H9 (cell line): Measurements from ENCODE around the gene MLST8. TPM values are rescaled to one million over a fixed set of nuclear protein-coding genes. Genes with fewer than 3 reads are reported as not detected.

Source experiments
- DNase-seq: peaks from one replicate; pipeline ENCODE4 v3.0.0-alpha.2; 2017
- H2AFZ ChIP-seq: one replicate; pipeline ENCODE4 v1.6.1; 2013; ENCODE audit warnings: mild to moderate bottlenecking, low read length, control low read depth, moderate library complexity
- H2AK5ac ChIP-seq: 2 replicates; pipeline ENCODE4 v1.6.1; 2013; ENCODE audit warnings: low read length, control low read depth, mixed read lengths; ENCODE audit not compliant: insufficient read length
- H2BK120ac ChIP-seq: one replicate; pipeline ENCODE4 v1.6.1; 2013; ENCODE audit warnings: low read depth, mild to moderate bottlenecking, low read length, control low read depth, inconsistent platforms; ENCODE audit not compliant: poor library complexity, severe bottlenecking
- H2BK12ac ChIP-seq: 2 replicates; pipeline ENCODE4 v1.6.1; 2013; ENCODE audit warnings: low read length, control low read depth, mixed read lengths, low read depth; ENCODE audit not compliant: insufficient read length
- H2BK15ac ChIP-seq: 2 replicates; pipeline ENCODE4 v1.6.1; 2013; ENCODE audit warnings: low read depth, low read length, control low read depth
- H2BK20ac ChIP-seq: one replicate; pipeline ENCODE4 v1.6.1; 2013; ENCODE audit warnings: low read depth, mild to moderate bottlenecking, low read length, control low read depth, inconsistent platforms; ENCODE audit not compliant: poor library complexity, severe bottlenecking
- H2BK5ac ChIP-seq: 2 replicates; pipeline ENCODE4 v1.6.1; 2013; ENCODE audit warnings: low read length, control low read depth, mixed read lengths; ENCODE audit not compliant: insufficient read length
- H3K14ac ChIP-seq: 2 replicates; pipeline ENCODE4 v1.6.1; 2013; ENCODE audit warnings: low read length, control low read depth; ENCODE audit not compliant: insufficient read depth
- H3K18ac ChIP-seq: 2 replicates; pipeline ENCODE4 v1.6.1; 2013; ENCODE audit warnings: low read depth, mild to moderate bottlenecking, mixed read lengths, low read length, control low read depth; ENCODE audit not compliant: insufficient read length
- H3K23ac ChIP-seq: 2 replicates; pipeline ENCODE4 v1.6.1; 2013; ENCODE audit warnings: low read length, control low read depth, mixed read lengths, low read depth; ENCODE audit not compliant: insufficient read length
- H3K23me2 ChIP-seq: 2 replicates; pipeline ENCODE4 v1.6.1; 2013; ENCODE audit warnings: low read depth, mild to moderate bottlenecking, mixed read lengths, low read length, control low read depth; ENCODE audit not compliant: insufficient read length, poor library complexity, severe bottlenecking
- H3K27ac ChIP-seq: 2 replicates; pipeline ENCODE4 v1.5.1; 2013; ENCODE audit warnings: low read length, control low read depth, mixed read lengths, low read depth; ENCODE audit not compliant: insufficient read length
- H3K27me3 ChIP-seq: 2 replicates; pipeline ENCODE4 v1.6.1; 2013; ENCODE audit warnings: low read length, control low read depth, inconsistent platforms; ENCODE audit not compliant: insufficient read depth
- H3K4ac ChIP-seq: 2 replicates; pipeline ENCODE4 v1.6.1; 2013; ENCODE audit warnings: low read depth, mild to moderate bottlenecking, control low read depth, inconsistent platforms, low read length, moderate library complexity
- H3K4me1 ChIP-seq: 2 replicates; pipeline ENCODE4 v1.6.1; 2013; ENCODE audit warnings: low read length, control low read depth, inconsistent platforms; ENCODE audit not compliant: insufficient read depth
- H3K4me2 ChIP-seq: 2 replicates; pipeline ENCODE4 v1.6.1; 2013; ENCODE audit warnings: low read length, control low read depth, mixed read lengths; ENCODE audit not compliant: insufficient read length, insufficient read depth
- H3K56ac ChIP-seq: 2 replicates; pipeline ENCODE4 v1.6.1; 2013; ENCODE audit warnings: low read depth, mild to moderate bottlenecking, mixed read lengths, low read length, control low read depth; ENCODE audit not compliant: insufficient read length
- H3K79me1 ChIP-seq: 2 replicates; pipeline ENCODE4 v1.6.1; 2013; ENCODE audit warnings: low read depth, mild to moderate bottlenecking, moderate library complexity, low read length, control low read depth, inconsistent platforms; ENCODE audit not compliant: insufficient read depth, poor library complexity, severe bottlenecking
- H3K79me2 ChIP-seq: 2 replicates; pipeline ENCODE4 v1.6.1; 2013; ENCODE audit warnings: low read length, control low read depth, inconsistent platforms; ENCODE audit not compliant: insufficient read depth
- H3K9ac ChIP-seq: 2 replicates; pipeline ENCODE4 v1.6.1; 2013; ENCODE audit warnings: low read length, control low read depth, mixed read lengths; ENCODE audit not compliant: insufficient read length; ENCODE audit errors: extremely low read depth
- H3K9me3 ChIP-seq: one replicate; pipeline ENCODE4 v1.6.1; 2013; ENCODE audit warnings: low read depth, low read length, inconsistent platforms; ENCODE audit not compliant: control insufficient read depth
- H3T11ph ChIP-seq: one replicate; pipeline ENCODE4 v1.6.1; 2013; ENCODE audit warnings: mild to moderate bottlenecking, low read length, control low read depth, inconsistent platforms
- H4K20me1 ChIP-seq: one replicate; pipeline ENCODE4 v1.6.1; 2013; ENCODE audit not compliant: control insufficient read depth, insufficient read length, insufficient read depth
- H4K5ac ChIP-seq: 2 replicates; pipeline ENCODE4 v1.6.1; 2013; ENCODE audit warnings: low read depth, mild to moderate bottlenecking, mixed read lengths, low read length, control low read depth; ENCODE audit not compliant: insufficient read length
- H4K8ac ChIP-seq: replicated peaks from 2 replicates; pipeline ENCODE4 v1.6.1; 2013; ENCODE audit warnings: low read length, control low read depth, mixed read lengths, low read depth; ENCODE audit not compliant: insufficient read length
- H4K91ac ChIP-seq: 2 replicates; pipeline ENCODE4 v1.6.1; 2013; ENCODE audit warnings: low read depth, mild to moderate bottlenecking, moderate library complexity, mixed read lengths, low read length, control low read depth; ENCODE audit not compliant: insufficient read length
- H3K27ac Mint-ChIP-seq, 3 experiments: 2 replicates in 2 of 3; 3 replicates in 1 of 3; pipeline ENCODE4 v1.8.0; 2020 to 2021; ENCODE audit warnings: mixed read lengths in 3 of 3, mild to moderate bottlenecking in 1 of 3, moderate library complexity in 1 of 3
- H3K27me3 Mint-ChIP-seq: 2 replicates; pipeline ENCODE4 v1.8.0; 2021; ENCODE audit warnings: low read depth, mild to moderate bottlenecking, moderate library complexity, mixed read lengths
- H3K36me3 Mint-ChIP-seq, 3 experiments: 2 replicates in 2 of 3; 3 replicates in 1 of 3; pipeline ENCODE4 v1.8.0; 2020 to 2021; ENCODE audit warnings: low read depth in 3 of 3, mixed read lengths in 3 of 3; ENCODE audit not compliant: insufficient read depth in 1 of 3
- H3K4me1 Mint-ChIP-seq, 2 experiments: 2 replicates each; pipeline ENCODE4 v1.8.0; 2020; ENCODE audit warnings: mixed read lengths in 2 of 2
- H3K4me3 Mint-ChIP-seq, 2 experiments: 2 replicates in 1 of 2; 3 replicates in 1 of 2; pipeline ENCODE4 v1.8.0; 2020 to 2021; ENCODE audit warnings: mild to moderate bottlenecking in 2 of 2, mixed read lengths in 2 of 2, moderate library complexity in 1 of 2
- H3K9me3 Mint-ChIP-seq, 2 experiments: 2 replicates in 1 of 2; 3 replicates in 1 of 2; pipeline ENCODE4 v1.8.0; 2020; ENCODE audit warnings: mild to moderate bottlenecking in 2 of 2, mixed read lengths in 2 of 2, moderate library complexity in 1 of 2
- WGBS: extraction: QIAGEN DNeasy Blood & Tissue Kit; methylation state at CpG from one replicate; pipeline ENCODE4 v1.1.7; 2013; ENCODE audit warnings: missing lambda C conversion rate, low lambda C conversion rate, mixed read lengths; ENCODE audit not compliant: insufficient read length; ENCODE audit errors: extremely low coverage; 5-methylcytosine and 5-hydroxymethylcytosine counted together
- total RNA-seq: library from RNA; stranded (reverse); gene quantifications from 2 replicates; pipeline ENCODE4 v1.2.1, GENCODE V29; 2021
- TF ChIP-seq, protein P1 (sequence below): fragments of 200-600 bp; sonication (generic); conservative IDR thresholded peaks from 3 replicates; pipeline ENCODE4 v1.8.0; 2021; ENCODE audit warnings: antibody characterized with exemption, mild to moderate bottlenecking

Gene MLST8
- total RNA-seq, 1 experiment from 2014 or later, result 74.5 TPM

DNA sequence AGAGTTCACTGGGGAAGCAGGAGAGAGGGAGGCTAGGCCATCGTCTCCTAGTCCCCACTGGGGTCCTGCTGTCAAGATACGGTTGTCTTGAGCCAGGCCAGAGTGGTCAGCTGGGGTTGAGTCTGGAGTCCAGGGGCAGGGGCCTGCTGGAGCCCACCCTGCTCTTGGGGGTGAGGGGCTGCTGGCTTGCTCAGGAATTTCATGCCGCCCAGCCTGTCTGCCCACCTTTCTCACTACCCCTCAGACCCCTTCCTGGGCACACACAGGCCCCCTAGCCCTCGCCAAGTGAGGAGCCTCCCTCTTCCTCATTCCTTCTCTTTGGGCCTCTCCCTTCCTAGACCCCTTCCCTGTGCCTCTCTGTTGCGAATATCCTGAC lies 48.4 kb upstream of the MLST8 start:
- peak overlapping the region; percentile 73 for H3K4me2 ChIP-seq
- no peak overlapping the region for H3K18ac ChIP-seq
- Mint-ChIP-seq H3K27ac (peak overlapping the region; percentile 53 to 87 (median 85); a peak in 4 of 7 replicates), H3K9me3 (peaks cover 0 to 9% of the 10 kb centered on the region in 2 experiments; a peak in 2 of 5 replicates), H3K4me3 (peak overlapping the region; percentile 97), H3K27me3 (no peaks in the 10 kb centered on the region; the same call in 1 of the 2 replicates), H3K4me1 (peaks cover 20 to 47% of the 10 kb centered on the region in 2 experiments), H3K36me3 (peaks cover 30 to 38% (median 34%) of the 10 kb centered on the region in 3 experiments)
- H3K27ac ChIP-seq, result no peak overlapping the region
- no peaks in the 10 kb centered on the region for H3K9me3 ChIP-seq
- H4K5ac ChIP-seq, result no peak overlapping the region
- H2AFZ ChIP-seq, result no peak overlapping the region
- no peak overlapping the region for H2BK120ac ChIP-seq
- no peaks in the 10 kb centered on the region for H3K27me3 ChIP-seq
- no CpG with 5 or more reads among the region's 5 CpGs for WGBS
- TF ChIP-seq, protein P1, sequence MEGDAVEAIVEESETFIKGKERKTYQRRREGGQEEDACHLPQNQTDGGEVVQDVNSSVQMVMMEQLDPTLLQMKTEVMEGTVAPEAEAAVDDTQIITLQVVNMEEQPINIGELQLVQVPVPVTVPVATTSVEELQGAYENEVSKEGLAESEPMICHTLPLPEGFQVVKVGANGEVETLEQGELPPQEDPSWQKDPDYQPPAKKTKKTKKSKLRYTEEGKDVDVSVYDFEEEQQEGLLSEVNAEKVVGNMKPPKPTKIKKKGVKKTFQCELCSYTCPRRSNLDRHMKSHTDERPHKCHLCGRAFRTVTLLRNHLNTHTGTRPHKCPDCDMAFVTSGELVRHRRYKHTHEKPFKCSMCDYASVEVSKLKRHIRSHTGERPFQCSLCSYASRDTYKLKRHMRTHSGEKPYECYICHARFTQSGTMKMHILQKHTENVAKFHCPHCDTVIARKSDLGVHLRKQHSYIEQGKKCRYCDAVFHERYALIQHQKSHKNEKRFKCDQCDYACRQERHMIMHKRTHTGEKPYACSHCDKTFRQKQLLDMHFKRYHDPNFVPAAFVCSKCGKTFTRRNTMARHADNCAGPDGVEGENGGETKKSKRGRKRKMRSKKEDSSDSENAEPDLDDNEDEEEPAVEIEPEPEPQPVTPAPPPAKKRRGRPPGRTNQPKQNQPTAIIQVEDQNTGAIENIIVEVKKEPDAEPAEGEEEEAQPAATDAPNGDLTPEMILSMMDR, result no peak
- H4K91ac ChIP-seq, result no peak overlapping the region
- no peak overlapping the region for H3K9ac ChIP-seq
- H2BK20ac ChIP-seq, result no peak overlapping the region
- no peak for DNase-seq
- no peak overlapping the region for H3K23ac ChIP-seq
- no peak overlapping the region for H2BK15ac ChIP-seq
- H2BK12ac ChIP-seq, result no peak overlapping the region
- H2AK5ac ChIP-seq, result no peak overlapping the region
- H3T11ph ChIP-seq, result no peak overlapping the region
- no peak overlapping the region for H2BK5ac ChIP-seq
- peaks cover 55% of the 10 kb centered on the region; the same call in 1 of the 2 replicates for H3K79me2 ChIP-seq
- H3K14ac ChIP-seq, result no peak overlapping the region; the same call in 1 of the 2 replicates
- H3K23me2 ChIP-seq, result peaks cover 25% of the 10 kb centered on the region
- H3K79me1 ChIP-seq, result peaks cover 17% of the 10 kb centered on the region
- no peak overlapping the region for H3K56ac ChIP-seq
- peaks cover 2% of the 10 kb centered on the region for H4K20me1 ChIP-seq
- H3K4ac ChIP-seq, result no peak overlapping the region
- no peaks in the 10 kb centered on the region; the same call in 1 of the 2 replicates for H3K4me1 ChIP-seq
- H4K8ac ChIP-seq, result no peak overlapping the region
